GM19023 (cell line): ENCODE results near the gene OR7A17.

ENCODE experiments used
- ATAC-seq: cut with Tn5 transposase; IDR thresholded peaks from one replicate; pipeline ENCODE4 v1.9.1; 2021; ENCODE audit warnings: mild to moderate bottlenecking, moderate library complexity; ENCODE audit not compliant: unreplicated experiment

The OR7A17 gene

DNA sequence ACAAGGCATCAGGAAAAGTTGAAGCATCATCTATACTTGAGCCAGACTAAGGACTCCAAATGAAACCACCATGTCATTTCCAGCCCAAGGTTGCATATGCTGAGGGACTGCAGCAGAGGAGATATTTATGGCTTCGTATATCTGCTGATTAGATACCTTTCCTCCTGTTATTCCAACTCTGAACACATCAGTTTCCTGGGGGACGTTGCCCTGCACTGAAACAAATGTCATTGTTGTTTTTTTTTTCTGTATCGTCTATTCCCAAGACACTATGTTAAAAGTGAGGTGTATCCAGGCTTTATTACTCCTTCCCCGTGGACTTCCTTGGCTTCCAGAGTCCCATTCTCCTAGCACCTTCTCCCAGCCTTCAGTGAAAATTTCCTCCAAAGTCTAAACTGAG, at the start of gene OR7A17:
Gene OR7A17, minus strand, starts transcription at position 101 of the 400 bp plus-strand sequence. CDS start 4,777 bp downstream, outside the sequence.
- ATAC-seq: no peak

DNA sequence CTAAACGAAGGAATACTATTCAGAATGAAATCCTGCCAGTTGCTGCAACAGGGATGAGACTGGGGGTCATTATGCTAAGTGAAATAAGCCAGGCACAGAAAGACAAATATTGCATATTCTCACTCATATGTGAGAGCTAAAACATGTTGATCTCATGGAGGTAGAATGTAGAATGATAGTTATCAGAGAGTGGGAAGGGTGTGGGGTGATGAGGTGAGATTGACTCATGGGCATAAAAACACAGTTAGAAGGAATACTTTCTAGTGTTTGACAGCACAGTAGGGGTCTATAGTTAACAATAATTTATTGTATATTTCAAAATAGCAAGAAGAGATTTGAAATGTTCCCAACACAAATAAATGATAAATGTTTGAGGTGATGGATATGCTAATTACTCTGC, 47.6 kb upstream of the OR7A17 start:
- ATAC-seq: no peak

DNA sequence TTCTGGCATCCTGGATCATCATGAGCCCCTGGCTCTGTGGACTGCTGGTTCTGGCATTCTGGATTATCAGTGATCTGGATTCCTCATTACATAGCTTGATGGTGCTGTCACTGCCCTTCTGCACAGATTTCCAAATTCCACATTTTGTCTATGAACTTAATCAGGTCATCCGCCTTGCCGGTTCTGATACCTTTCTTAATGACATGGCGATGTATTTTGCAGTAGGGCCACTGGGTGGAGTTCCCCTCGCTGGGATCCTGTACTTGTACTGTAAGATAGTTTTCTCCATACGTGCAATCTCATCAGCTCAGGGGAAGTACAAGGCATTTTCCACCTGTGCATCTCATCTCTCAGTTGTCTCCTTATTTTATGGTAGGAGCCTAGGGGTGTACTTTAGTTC, 30.9 kb upstream of the OR7A17 start:
- no peak for ATAC-seq

DNA sequence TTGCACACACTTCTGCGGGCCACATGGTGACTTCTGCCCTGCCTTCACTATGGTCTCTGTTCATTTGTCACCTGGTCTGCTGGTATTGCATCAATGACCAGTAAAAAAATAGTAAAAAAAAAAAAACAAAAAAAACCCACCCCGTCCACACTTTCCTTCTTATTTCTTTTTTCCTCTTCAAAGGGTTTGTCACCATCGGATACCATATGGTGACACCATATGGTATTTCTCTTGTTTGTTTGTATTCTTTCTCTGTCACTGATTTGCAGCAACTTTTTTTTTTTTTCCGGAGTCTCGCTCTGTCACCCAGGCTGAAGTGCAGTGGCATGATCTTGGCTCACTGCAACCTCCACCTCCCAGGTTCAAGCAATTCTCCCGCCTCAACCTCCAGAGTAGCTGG, 29.2 kb upstream of the OR7A17 start:
- no peak for ATAC-seq

- no peak for ATAC-seq
Measured at GRCh38 chr19:14906711-14907110, 20.8 kb upstream of the OR7A17 start.

DNA sequence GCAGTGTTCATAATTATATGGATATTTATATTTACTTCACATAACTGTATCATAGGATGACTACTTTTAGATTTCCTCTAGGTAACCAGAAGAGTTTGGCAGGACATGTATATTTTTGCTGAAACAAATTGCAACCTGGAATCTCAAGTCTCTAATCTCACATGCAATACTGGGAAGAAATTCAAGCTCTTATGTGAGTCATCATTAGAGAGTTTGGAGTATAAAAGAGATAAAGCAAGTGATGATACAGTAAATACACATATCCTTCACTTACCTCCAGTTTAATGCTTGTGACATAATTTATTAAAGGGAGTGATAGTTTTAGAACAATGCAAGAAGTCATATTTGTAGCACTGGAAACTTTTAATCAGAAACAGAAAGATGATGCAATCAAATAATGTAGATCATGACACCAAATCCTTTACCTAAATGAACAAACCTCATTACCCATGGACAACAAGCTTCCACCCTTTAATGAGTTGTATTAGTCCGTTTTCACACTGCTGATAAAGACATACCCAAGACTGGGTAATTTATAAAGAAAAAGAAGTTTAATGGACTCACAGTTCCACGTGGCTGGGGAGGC, 15.8 kb upstream of the OR7A17 start:
- ATAC-seq: no peak

GRCh38 chr19:14890643-14891379, 4.9 kb upstream of the OR7A17 start:
- ATAC-seq: no peak

- ATAC-seq: no peak
Measured at GRCh38 chr19:14889994-14890642, 4.2 kb upstream of the OR7A17 start.

GRCh38 chr19:14871619-14872230, 14.2 kb downstream of the OR7A17 start:
- ATAC-seq: no peak

DNA sequence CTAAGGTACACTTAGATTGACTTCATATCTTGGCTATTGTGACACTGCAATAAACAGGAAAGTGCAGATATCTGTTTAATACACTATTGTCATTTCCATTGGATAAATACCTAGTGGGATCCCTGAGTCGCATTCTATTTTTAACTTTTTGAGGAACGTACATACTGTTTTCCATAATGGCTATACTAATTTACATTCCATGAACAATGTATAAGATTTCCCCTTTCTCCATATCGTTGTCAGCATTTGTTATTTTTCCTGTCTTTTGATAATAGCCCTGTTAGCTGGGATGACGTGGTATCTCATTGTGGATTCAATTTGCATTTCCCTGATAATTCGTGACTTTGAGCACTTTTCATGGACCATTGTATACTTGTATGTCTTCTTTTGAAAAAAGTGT, 17.4 kb downstream of the OR7A17 start:
- ATAC-seq: no peak

DNA sequence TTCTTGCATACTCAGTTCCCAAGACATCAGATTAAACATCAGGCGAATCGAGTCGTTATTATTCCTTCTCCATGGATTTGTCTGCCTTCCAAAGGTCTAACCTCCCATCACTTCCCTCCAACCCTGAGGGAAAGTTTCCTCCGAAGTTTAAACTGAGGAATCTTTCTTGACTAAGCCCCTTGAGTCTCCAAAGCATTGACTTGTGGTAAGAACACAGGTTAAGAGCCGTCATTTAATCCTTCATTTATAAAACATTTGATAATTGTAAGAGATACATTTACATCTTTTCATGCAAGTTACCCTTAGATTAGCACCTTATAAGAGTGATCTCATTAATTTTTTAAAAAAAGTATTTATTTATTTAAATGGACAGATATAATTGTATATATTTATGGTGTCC, 37.1 kb downstream of the OR7A17 start, which contains the start of gene OR7A10:
Gene OR7A10, minus strand, starts transcription at position 101 of the 400 bp plus-strand sequence. CDS start 7,045 bp downstream, outside the sequence.
- no peak for ATAC-seq

GRCh38 chr19:14843578-14843977, 42.4 kb downstream of the OR7A17 start:
- no peak for ATAC-seq

DNA sequence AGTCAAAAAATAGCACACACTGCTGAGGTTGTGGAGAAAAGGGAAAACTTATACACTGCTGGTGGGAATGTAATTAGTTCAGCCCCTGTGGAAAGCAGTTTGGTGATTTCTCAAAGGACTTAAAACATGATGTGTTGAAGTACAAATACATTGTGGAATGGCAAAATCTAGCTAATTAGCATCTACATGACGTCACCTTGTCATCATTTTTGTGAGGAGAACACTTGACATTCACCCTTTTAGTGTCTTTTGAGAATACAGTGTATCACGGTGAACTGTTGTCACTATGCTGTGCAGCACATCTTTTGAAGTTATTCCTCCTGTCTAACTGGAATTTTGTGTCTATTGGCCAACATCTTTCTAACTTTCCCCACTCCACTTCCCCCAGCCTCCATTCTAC, 42.8 kb downstream of the OR7A17 start:
- ATAC-seq: no peak

- no peak for ATAC-seq
Measured at GRCh38 chr19:14840206-14840605, 45.7 kb downstream of the OR7A17 start.

DNA sequence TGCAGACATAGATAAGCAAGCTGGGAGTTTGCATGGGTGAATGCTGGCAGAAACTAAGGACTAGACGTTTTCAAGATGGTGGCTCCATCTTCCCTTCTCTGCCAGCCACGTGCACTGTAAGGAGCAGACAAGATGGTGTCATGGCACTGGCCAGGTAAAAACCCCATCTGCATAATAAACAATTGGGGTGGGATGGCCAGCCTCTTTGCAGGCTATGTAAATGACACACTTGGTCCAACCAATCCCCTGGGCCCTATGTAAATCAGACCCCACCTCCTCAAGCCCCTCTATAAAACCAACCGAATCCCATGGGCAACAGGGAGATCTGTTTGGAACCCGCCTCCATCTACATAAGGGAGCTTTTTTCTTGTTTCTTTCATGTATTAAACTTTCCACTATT, 48.5 kb downstream of the OR7A17 start:
- no peak for ATAC-seq

GRCh38 chr19:14835011-14835410, 50.9 kb downstream of the OR7A17 start, which contains the start of the genes OR7A5 and OR7C1:
TSS of gene OR7A5 (minus strand) at chr19:14835185. CDS start at chr19:14828241, 6,944 bp downstream.
TSS of gene OR7C1 (minus strand) at chr19:14835185. CDS start at chr19:14800136, 35,049 bp downstream.
- ATAC-seq: no peak

- no peak for ATAC-seq
Measured at GRCh38 chr19:14830702-14831101, 55.2 kb downstream of the OR7A17 start.
